HEK293T (cell line): ENCODE data around the gene ADGRL3.

Experiments
- FOXA1 ChIP-seq: fragments of 450-650 bp; IDR thresholded peaks from 2 replicates; pipeline ENCODE4 v1.6.1; 2016; ENCODE audit warnings: mild to moderate bottlenecking
- FOXK2 ChIP-seq: fragments of 450-650 bp; IDR thresholded peaks from 2 replicates; pipeline ENCODE4 v1.6.1; 2016; ENCODE audit warnings: mild to moderate bottlenecking
- FOXM1 ChIP-seq: fragments of 450-650 bp; IDR thresholded peaks from 2 replicates; pipeline ENCODE4 v1.6.1; 2017; ENCODE audit warnings: mild to moderate bottlenecking, borderline replicate concordance
- NFRKB ChIP-seq: fragments of 450-650 bp; IDR thresholded peaks from 2 replicates; pipeline ENCODE4 v1.6.1; 2016; ENCODE audit warnings: mild to moderate bottlenecking, moderate library complexity
- TF ChIP-seq, protein P1 (sequence below): fragments of 450-650 bp; IDR thresholded peaks from 2 replicates; pipeline ENCODE4 v1.6.1; 2016

DNA sequence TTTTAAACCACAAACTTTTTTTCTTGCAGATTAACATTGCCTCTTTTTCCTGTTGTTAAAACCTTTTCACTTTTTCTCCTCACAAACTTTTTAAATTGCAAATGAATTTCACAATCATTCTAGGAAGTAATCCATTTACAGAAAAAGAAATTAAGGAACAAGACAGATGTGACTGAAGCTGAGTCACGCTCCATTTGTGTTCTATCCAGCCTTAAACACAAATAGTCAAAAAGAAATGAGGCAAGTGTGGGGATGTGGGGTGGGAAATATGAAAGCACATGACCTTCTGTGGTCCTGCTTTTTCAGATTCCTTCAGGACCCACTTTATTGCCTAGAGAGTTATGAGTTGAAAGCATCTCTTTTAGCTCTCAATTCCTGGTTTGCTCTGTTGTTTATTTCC lies 197.0 kb downstream of the ADGRL3 start:
- TF ChIP-seq FOXA1, result no peak
- TF ChIP-seq FOXM1, result no peak
- TF ChIP-seq, protein P1, sequence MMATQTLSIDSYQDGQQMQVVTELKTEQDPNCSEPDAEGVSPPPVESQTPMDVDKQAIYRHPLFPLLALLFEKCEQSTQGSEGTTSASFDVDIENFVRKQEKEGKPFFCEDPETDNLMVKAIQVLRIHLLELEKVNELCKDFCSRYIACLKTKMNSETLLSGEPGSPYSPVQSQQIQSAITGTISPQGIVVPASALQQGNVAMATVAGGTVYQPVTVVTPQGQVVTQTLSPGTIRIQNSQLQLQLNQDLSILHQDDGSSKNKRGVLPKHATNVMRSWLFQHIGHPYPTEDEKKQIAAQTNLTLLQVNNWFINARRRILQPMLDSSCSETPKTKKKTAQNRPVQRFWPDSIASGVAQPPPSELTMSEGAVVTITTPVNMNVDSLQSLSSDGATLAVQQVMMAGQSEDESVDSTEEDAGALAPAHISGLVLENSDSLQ, result no peak
- no peak for TF ChIP-seq FOXK2
- no peak for TF ChIP-seq NFRKB
